GM12878 (cell line): Measurements from ENCODE around the gene SEMA4G. TPM values are rescaled to one million over a fixed set of nuclear protein-coding genes. Genes with fewer than 3 reads are reported as not detected.

ENCODE experiments used
- ATAC-seq: fragments of 200-7000 bp; cut with Tn5 transposase; 3 replicates; pipeline ENCODE4 v1.9.1; 2020; ENCODE audit warnings: mild to moderate bottlenecking, moderate library complexity
- BruUV-seq: library from RNA; stranded (reverse); fragments of 400-500 nt; replicated peaks from 2 replicates; lab custom pipeline; 2021; lab: Mats Ljungman, UMichigan
- CTCF ChIA-PET: fragments of 300-600 bp; sonication (Branson Sonifier 250); formaldehyde crosslinking; extraction: SDS; loops from one replicate; lab custom pipeline; 2021; ENCODE audit warnings: inconsistent platforms; lab: Yijun Ruan, JAX
- POLR2A ChIA-PET: fragments of 350-600 bp; formaldehyde crosslinking; extraction: SDS; loops from one replicate; lab custom pipeline; 2021; ENCODE audit warnings: inconsistent platforms; lab: Charles Lee
- RAD21 ChIA-PET: fragments of 300-600 bp; sonication (Branson Sonifier 250); formaldehyde crosslinking; loops from one replicate; lab custom pipeline; 2023; ENCODE audit warnings: antibody characterized with exemption; ENCODE audit not compliant: unreplicated experiment; lab: Charles Lee
- SMC1A ChIA-PET: fragments of 300-600 bp; sonication (Branson Sonifier 250); formaldehyde crosslinking; loops from one replicate; lab custom pipeline; 2023; ENCODE audit not compliant: unreplicated experiment, uncharacterized antibody; lab: Charles Lee
- DNase-seq: peaks from one replicate; pipeline ENCODE4 v3.0.0-alpha.2; 2011; ENCODE audit warnings: low read depth, low spot score
- FAIRE-seq: peaks from 3 replicates; lab custom pipeline; 2011; peaks lifted over from hg19 to GRCh38; lab: Jason Lieb, UNC
- H2AFZ ChIP-seq: 2 replicates; pipeline ENCODE4 v1.6.0; 2011; ENCODE audit warnings: low read depth, low read length, control low read depth; ENCODE audit not compliant: control insufficient read depth
- H3K27ac ChIP-seq: 2 replicates; pipeline ENCODE4 v1.5.1; 2011; ENCODE audit warnings: control low read depth; ENCODE audit not compliant: control insufficient read depth, insufficient read depth
- H3K27me3 ChIP-seq, 2 experiments: replicated peaks in 1 of 2; 2 replicates each; pipeline versions ENCODE4 v1.6.0 to v1.6.1; 2011; ENCODE audit warnings: low read length in 1 of 2; ENCODE audit not compliant: control insufficient read depth in 2 of 2, insufficient read depth in 2 of 2
- H3K36me3 ChIP-seq, 2 experiments: 2 replicates each; pipeline ENCODE4 v1.5.1; 2011; ENCODE audit warnings: low read length in 1 of 2; ENCODE audit not compliant: control insufficient read depth in 2 of 2, insufficient read depth in 2 of 2
- H3K4me1 ChIP-seq: 2 replicates; pipeline ENCODE4 v1.6.1; 2011; ENCODE audit warnings: mild to moderate bottlenecking, low read length, moderate library complexity, mixed read lengths; ENCODE audit not compliant: control insufficient read depth, insufficient read depth
- H3K4me2 ChIP-seq: 2 replicates; pipeline ENCODE4 v1.6.0; 2011; ENCODE audit warnings: control low read depth; ENCODE audit not compliant: control insufficient read depth, insufficient read depth
- H3K4me3 ChIP-seq: fragments of 200-600 bp; sonication (generic); 2 replicates; pipeline ENCODE4 v1.5.1; 2016
- H3K79me2 ChIP-seq: 2 replicates; pipeline ENCODE4 v1.6.0; 2011; ENCODE audit warnings: low read length; ENCODE audit not compliant: control insufficient read depth, insufficient read depth
- H3K9ac ChIP-seq: 2 replicates; pipeline ENCODE4 v1.8.0; 2011; ENCODE audit warnings: low read length, control low read depth, mixed read lengths; ENCODE audit not compliant: control insufficient read depth, insufficient read depth
- H3K9me3 ChIP-seq: replicated peaks from 3 replicates; pipeline ENCODE4 v1.5.1; 2011; ENCODE audit warnings: mild to moderate bottlenecking, low read length; ENCODE audit not compliant: control insufficient read depth, insufficient read depth
- H4K20me1 ChIP-seq: 2 replicates; pipeline ENCODE4 v1.6.0; 2011; ENCODE audit not compliant: control insufficient read depth, insufficient read depth
- BMI1 ChIP-seq: fragments of 450-650 bp; IDR thresholded peaks from 2 replicates; pipeline ENCODE4 v1.6.1; 2016; ENCODE audit warnings: mild to moderate bottlenecking, moderate library complexity, borderline replicate concordance
- CBX5 ChIP-seq: sonication (generic); IDR thresholded peaks from 2 replicates; pipeline ENCODE4 v1.6.1; 2016; ENCODE audit warnings: low read depth, moderate library complexity, mild to moderate bottlenecking, inconsistent platforms
- CREM ChIP-seq: IDR thresholded peaks from 2 replicates; pipeline ENCODE4 v1.6.1; 2014; ENCODE audit warnings: antibody characterized with exemption, low read depth
- HCFC1 ChIP-seq: fragments of 150-350 bp; IDR thresholded peaks from 2 replicates; pipeline ENCODE4 v1.6.1; 2014; ENCODE audit warnings: low read length
- POU2F2 ChIP-seq: IDR thresholded peaks from 3 replicates; pipeline ENCODE4 v1.6.1; 2011; ENCODE audit warnings: low read depth, mild to moderate bottlenecking, low read length, borderline replicate concordance
- RBBP5 ChIP-seq: fragments of 200-600 bp; sonication (generic); conservative IDR thresholded peaks from 2 replicates; pipeline ENCODE4 v1.6.1; 2016
- STAT1 ChIP-seq: fragments of 450-650 bp; conservative IDR thresholded peaks from 2 replicates; pipeline ENCODE4 v1.6.1; 2014; ENCODE audit warnings: antibody characterized with exemption, mild to moderate bottlenecking
- ZZZ3 ChIP-seq: IDR thresholded peaks from 2 replicates; pipeline ENCODE4 v1.6.1; 2011; ENCODE audit warnings: low read depth; ENCODE audit not compliant: control insufficient read depth, insufficient read length
- WGBS: methylation state at CpG from one replicate; pipeline ENCODE4 v1.1.6; 2016; ENCODE audit warnings: low lambda C conversion rate; ENCODE audit not compliant: insufficient replicate concordance, insufficient coverage; ENCODE audit errors: missing lambda C conversion rate; 5-methylcytosine and 5-hydroxymethylcytosine counted together
- in situ Hi-C: fragments of 300-500 bp; cut with MboI; formaldehyde crosslinking; loops from 9 replicates; pipeline ENCODE4 v1.14.3; 2018; ENCODE audit warnings: mixed read lengths
- intact Hi-C: fragments of 100-400 bp; cut with micrococcal nuclease; formaldehyde crosslinking; loops from one replicate; pipeline ENCODE4 v1.14.2; 2022; ENCODE audit not compliant: unreplicated experiment
- polyA plus RNA-seq, 11 experiments: library from polyadenylated mRNA; depleted of rRNA in 4 of 11; unstranded in 6 of 11; stranded (reverse) in 5 of 11; fragments of >200 nt; fragmentation: Nextera tagmentation in 4 of 11; fragmentation: Illumina TruSeq in 1 of 11; extraction: Ambion mirVana in 4 of 11; extraction: Trizol in 1 of 11; gene quantifications; 1 replicate in 1 of 11; 2 replicates in 10 of 11; pipeline versions ENCODE4 v1.2.1 to v1.2.3, GENCODE V29; 2011 to 2016; ENCODE audit warnings: inconsistent platforms in 2 of 11, missing spikeins in 2 of 11, low read depth in 1 of 11
- total RNA-seq, 4 experiments: library from RNA; depleted of rRNA in 3 of 4; stranded (reverse); fragments of >200 nt in 3 of 4; fragmentation: Illumina TruSeq in 1 of 4; extraction: Trizol in 1 of 4; gene quantifications; 2 replicates each; pipeline versions ENCODE4 v1.2.1 to v1.2.3, GENCODE V29; 2013 to 2021
- TF ChIP-seq, protein P1 (sequence below): fragments of 450-650 bp; IDR thresholded peaks from 2 replicates; pipeline ENCODE4 v1.6.1; 2017; ENCODE audit warnings: borderline replicate concordance
- TF ChIP-seq, protein P2 (sequence below): IDR thresholded peaks from 2 replicates; pipeline ENCODE4 v1.6.1; 2011; ENCODE audit warnings: mild to moderate bottlenecking, low read depth, low read length, moderate library complexity; ENCODE audit not compliant: insufficient replicate concordance
- TF ChIP-seq, protein P3 (sequence below): IDR thresholded peaks from 2 replicates; pipeline ENCODE4 v1.6.1; 2012; ENCODE audit warnings: mild to moderate bottlenecking, low read depth, low read length

Gene SEMA4G
- total and polyA plus RNA-seq, 10 of the 15 experiments (the other 5 are each of a cell fraction or from before 2014, with no cell fraction given): 0.09 to 2.3 (median 0.44) TPM; not detected in 4

DNA sequence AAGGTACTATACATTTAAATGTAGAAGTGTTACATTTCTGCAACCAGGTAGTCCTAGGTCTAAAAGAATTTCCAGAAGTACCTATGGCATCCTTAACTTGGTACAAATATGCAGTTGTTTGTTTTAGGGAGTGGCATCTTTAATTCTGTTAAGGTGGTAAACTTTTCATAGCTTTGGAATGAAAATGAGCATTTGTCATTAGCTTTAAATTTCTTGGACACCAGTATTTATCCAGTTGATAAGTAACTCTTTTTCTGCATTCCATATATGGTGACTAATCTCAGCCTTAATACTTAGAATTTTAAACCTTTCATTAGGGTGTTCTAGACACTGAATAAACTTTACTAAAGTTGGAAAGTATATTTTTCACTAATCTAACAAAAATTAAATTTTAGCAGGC lies 45.7 kb upstream of the SEMA4G start (continued):
- TF ChIP-seq, protein P1, sequence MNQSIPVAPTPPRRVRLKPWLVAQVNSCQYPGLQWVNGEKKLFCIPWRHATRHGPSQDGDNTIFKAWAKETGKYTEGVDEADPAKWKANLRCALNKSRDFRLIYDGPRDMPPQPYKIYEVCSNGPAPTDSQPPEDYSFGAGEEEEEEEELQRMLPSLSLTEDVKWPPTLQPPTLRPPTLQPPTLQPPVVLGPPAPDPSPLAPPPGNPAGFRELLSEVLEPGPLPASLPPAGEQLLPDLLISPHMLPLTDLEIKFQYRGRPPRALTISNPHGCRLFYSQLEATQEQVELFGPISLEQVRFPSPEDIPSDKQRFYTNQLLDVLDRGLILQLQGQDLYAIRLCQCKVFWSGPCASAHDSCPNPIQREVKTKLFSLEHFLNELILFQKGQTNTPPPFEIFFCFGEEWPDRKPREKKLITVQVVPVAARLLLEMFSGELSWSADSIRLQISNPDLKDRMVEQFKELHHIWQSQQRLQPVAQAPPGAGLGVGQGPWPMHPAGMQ: no peak
- TF ChIP-seq ZZZ3 (no peak), CREM (no peak), STAT1 (no peak)
- TF ChIP-seq, protein P2, sequence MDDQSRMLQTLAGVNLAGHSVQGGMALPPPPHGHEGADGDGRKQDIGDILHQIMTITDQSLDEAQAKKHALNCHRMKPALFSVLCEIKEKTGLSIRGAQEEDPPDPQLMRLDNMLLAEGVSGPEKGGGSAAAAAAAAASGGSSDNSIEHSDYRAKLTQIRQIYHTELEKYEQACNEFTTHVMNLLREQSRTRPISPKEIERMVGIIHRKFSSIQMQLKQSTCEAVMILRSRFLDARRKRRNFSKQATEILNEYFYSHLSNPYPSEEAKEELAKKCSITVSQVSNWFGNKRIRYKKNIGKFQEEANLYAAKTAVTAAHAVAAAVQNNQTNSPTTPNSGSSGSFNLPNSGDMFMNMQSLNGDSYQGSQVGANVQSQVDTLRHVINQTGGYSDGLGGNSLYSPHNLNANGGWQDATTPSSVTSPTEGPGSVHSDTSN: no peak

DNA sequence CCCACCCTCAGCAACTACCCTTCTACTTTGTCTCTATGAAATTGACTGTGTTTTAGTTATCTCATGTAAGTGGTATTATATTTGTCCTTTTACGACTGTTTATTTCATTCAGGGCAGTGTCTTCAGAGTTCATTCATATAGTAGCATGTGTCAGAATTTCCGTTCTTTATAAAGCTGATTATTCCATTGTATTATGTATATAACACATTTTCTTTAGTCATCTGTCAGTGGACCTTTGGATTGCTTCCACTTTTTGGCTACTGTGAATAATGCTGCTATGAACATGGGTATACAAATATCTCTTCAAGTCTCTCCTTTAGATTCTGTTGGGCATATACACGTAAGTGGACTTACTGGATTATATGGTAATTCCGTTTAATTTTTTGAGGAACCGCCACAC lies 42.0 kb upstream of the SEMA4G start:
- Histone ChIP-seq H3K9me3 (no peaks in the 10 kb centered on the region), H4K20me1 (no peaks in the 10 kb centered on the region), H3K36me3 (peaks cover 1 to 24% of the 10 kb centered on the region in 2 experiments; a peak in 3 of 4 replicates), H3K9ac (no peak overlapping the region), H3K4me2 (no peak overlapping the region)
- CTCF ChIA-PET: no interaction called here
- intact Hi-C loops (no loop called here), in situ Hi-C loops (no loop called here)
- SMC1A ChIA-PET: interaction anchor here (0.8 kb wide), 1 partner anchor 13 kb away, joined by 4 read pairs; no protein-coding TSS in a partner anchor
- no peak for TF ChIP-seq HCFC1
- TF ChIP-seq BMI1: no peak
- TF ChIP-seq POU2F2: no peak
- TF ChIP-seq, protein P3, sequence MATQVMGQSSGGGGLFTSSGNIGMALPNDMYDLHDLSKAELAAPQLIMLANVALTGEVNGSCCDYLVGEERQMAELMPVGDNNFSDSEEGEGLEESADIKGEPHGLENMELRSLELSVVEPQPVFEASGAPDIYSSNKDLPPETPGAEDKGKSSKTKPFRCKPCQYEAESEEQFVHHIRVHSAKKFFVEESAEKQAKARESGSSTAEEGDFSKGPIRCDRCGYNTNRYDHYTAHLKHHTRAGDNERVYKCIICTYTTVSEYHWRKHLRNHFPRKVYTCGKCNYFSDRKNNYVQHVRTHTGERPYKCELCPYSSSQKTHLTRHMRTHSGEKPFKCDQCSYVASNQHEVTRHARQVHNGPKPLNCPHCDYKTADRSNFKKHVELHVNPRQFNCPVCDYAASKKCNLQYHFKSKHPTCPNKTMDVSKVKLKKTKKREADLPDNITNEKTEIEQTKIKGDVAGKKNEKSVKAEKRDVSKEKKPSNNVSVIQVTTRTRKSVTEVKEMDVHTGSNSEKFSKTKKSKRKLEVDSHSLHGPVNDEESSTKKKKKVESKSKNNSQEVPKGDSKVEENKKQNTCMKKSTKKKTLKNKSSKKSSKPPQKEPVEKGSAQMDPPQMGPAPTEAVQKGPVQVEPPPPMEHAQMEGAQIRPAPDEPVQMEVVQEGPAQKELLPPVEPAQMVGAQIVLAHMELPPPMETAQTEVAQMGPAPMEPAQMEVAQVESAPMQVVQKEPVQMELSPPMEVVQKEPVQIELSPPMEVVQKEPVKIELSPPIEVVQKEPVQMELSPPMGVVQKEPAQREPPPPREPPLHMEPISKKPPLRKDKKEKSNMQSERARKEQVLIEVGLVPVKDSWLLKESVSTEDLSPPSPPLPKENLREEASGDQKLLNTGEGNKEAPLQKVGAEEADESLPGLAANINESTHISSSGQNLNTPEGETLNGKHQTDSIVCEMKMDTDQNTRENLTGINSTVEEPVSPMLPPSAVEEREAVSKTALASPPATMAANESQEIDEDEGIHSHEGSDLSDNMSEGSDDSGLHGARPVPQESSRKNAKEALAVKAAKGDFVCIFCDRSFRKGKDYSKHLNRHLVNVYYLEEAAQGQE: no peak
- TF ChIP-seq CBX5: no peak
- TF ChIP-seq RBBP5: no peak
- TF ChIP-seq, all 136 proteins: peak for 0
- BruUV-seq: no TSS peak
- no peak overlapping the region for H3K4me3 ChIP-seq
- H2AFZ ChIP-seq: no peak overlapping the region
- 98% methylated on average over 5 of the region's 5 CpGs for WGBS
- FAIRE-seq (peak; percentile 68), DNase-seq (no peak), ATAC-seq (no peak)
- ChIA-PET RAD21 (no interaction called here), POLR2A (no interaction called here)
- H3K27me3 ChIP-seq: no peaks in the 10 kb centered on the region
- H3K27ac ChIP-seq: no peak overlapping the region
- no peaks in the 10 kb centered on the region for H3K4me1 ChIP-seq
- no peaks in the 10 kb centered on the region for H3K79me2 ChIP-seq
